HepG2 (cell line): ENCODE data around the gene SH2D3A. TPM values are rescaled to one million over a fixed set of nuclear protein-coding genes. Genes with fewer than 3 reads are reported as not detected.

Source experiments
- BORCS8-MEF2B ChIP-seq: sonication (generic); formaldehyde crosslinking; IDR thresholded peaks from 2 replicates; pipeline ENCODE4 v1.8.0; 2022; ENCODE audit warnings: mild to moderate bottlenecking, missing genetic modification reagents
- DMTF1 ChIP-seq: sonication (generic); formaldehyde crosslinking; IDR thresholded peaks from 2 replicates; pipeline ENCODE4 v1.4.0; 2020; ENCODE audit warnings: mild to moderate bottlenecking, missing genetic modification reagents
- FOXC1 ChIP-seq: sonication (generic); formaldehyde crosslinking; IDR thresholded peaks from 2 replicates; pipeline ENCODE4 v1.8.0; 2022; ENCODE audit warnings: mild to moderate bottlenecking, missing genetic modification reagents, borderline replicate concordance
- GMEB2 ChIP-seq: IDR thresholded peaks from 2 replicates; pipeline ENCODE4 v1.6.1; 2016; ENCODE audit warnings: missing biosample characterization, missing genetic modification reagents, low read depth
- HNF1A ChIP-seq, 2 experiments: sonication (generic) in 1 of 2; formaldehyde crosslinking in 1 of 2; IDR thresholded peaks; 2 replicates each; pipeline versions ENCODE4 v1.4.0 to v1.6.1; 2016 to 2020; ENCODE audit warnings: borderline replicate concordance in 1 of 2, low read depth in 1 of 2, mild to moderate bottlenecking in 1 of 2, missing genetic modification reagents in 1 of 2
- SIN3B ChIP-seq: fragments of 150-350 bp; IDR thresholded peaks from 2 replicates; pipeline ENCODE4 v1.6.1; 2014; ENCODE audit warnings: low read length
- SNAI1 ChIP-seq: sonication (generic); formaldehyde crosslinking; IDR thresholded peaks from 2 replicates; pipeline ENCODE4 v1.5.0; 2020; ENCODE audit warnings: mild to moderate bottlenecking, missing genetic modification reagents, borderline replicate concordance
- TBP ChIP-seq: sonication (generic); formaldehyde crosslinking; IDR thresholded peaks from 2 replicates; pipeline ENCODE4 v1.5.0; 2020; ENCODE audit warnings: missing genetic modification reagents
- TFDP1 ChIP-seq: IDR thresholded peaks from 2 replicates; pipeline ENCODE4 v1.6.1; 2016; ENCODE audit warnings: missing compliant biosample characterization, missing genetic modification reagents, borderline replicate concordance
- TMF1 ChIP-seq: sonication (generic); formaldehyde crosslinking; IDR thresholded peaks from 2 replicates; pipeline ENCODE4 v1.8.1; 2022; ENCODE audit warnings: low read depth, missing genetic modification reagents
- TSC22D2 ChIP-seq: sonication (generic); formaldehyde crosslinking; IDR thresholded peaks from 2 replicates; pipeline ENCODE4 v1.5.1; 2020; ENCODE audit warnings: missing genetic modification reagents, mild to moderate bottlenecking, borderline replicate concordance
- ZFAT ChIP-seq: sonication (generic); formaldehyde crosslinking; conservative IDR thresholded peaks from 2 replicates; pipeline ENCODE4 v1.8.1; 2023; ENCODE audit warnings: missing genetic modification reagents, inconsistent platforms
- ZKSCAN8 ChIP-seq: IDR thresholded peaks from 2 replicates; pipeline ENCODE4 v1.6.1; 2016; ENCODE audit warnings: borderline replicate concordance, missing genetic modification reagents, missing compliant biosample characterization
- ZNF225 ChIP-seq: sonication (generic); formaldehyde crosslinking; IDR thresholded peaks from 2 replicates; pipeline ENCODE4 v1.4.0; 2020; ENCODE audit warnings: mild to moderate bottlenecking, missing genetic modification reagents
- ZNF232 ChIP-seq: sonication (generic); formaldehyde crosslinking; IDR thresholded peaks from 2 replicates; pipeline ENCODE4 v1.4.0; 2020; ENCODE audit warnings: missing genetic modification reagents, borderline replicate concordance
- ZNF33A ChIP-seq: sonication (generic); formaldehyde crosslinking; IDR thresholded peaks from 2 replicates; pipeline ENCODE4 v1.5.1; 2020; ENCODE audit warnings: missing genetic modification reagents, mild to moderate bottlenecking, moderate library complexity, borderline replicate concordance
- ZNF605 ChIP-seq: sonication (generic); formaldehyde crosslinking; IDR thresholded peaks from 2 replicates; pipeline ENCODE4 v1.8.0; 2022; ENCODE audit warnings: mild to moderate bottlenecking, missing genetic modification reagents
- ZSCAN5A ChIP-seq: sonication (generic); formaldehyde crosslinking; IDR thresholded peaks from 2 replicates; pipeline ENCODE4 v1.8.0; 2022; ENCODE audit warnings: mild to moderate bottlenecking, missing genetic modification reagents, borderline replicate concordance
- polyA plus RNA-seq, 8 experiments: library from polyadenylated mRNA; depleted of rRNA in 3 of 8; stranded (reverse) in 7 of 8; unstranded in 1 of 8; fragments of >200 nt; fragmentation: Illumina TruSeq in 4 of 8; extraction: Trizol in 4 of 8; gene quantifications; 2 replicates each; pipeline versions ENCODE4 v1.2.1 to v1.2.3, GENCODE V29; 2011 to 2016; ENCODE audit warnings: low read depth in 4 of 8, missing spikeins in 1 of 8, mixed read lengths in 1 of 8; ENCODE audit not compliant: insufficient read depth in 1 of 8
- total RNA-seq, 5 experiments: library from RNA; depleted of rRNA; stranded (reverse); fragments of >200 nt; fragmentation: Illumina TruSeq; extraction: Trizol; gene quantifications; 2 replicates each; pipeline ENCODE4 v1.2.3, GENCODE V29; 2016; ENCODE audit warnings: low read depth in 1 of 5

The SH2D3A gene
- total and polyA plus RNA-seq, 2 of the 13 experiments (the other 11 are each of a cell fraction or from before 2014, with no cell fraction given): 1.0 to 2.2 TPM

GRCh38 chr19:6730153-6730804 lies 37.0 kb downstream of the SH2D3A start (continued):
- TF ChIP-seq HNF1A (IDR thresholded peaks at IDR 0.05; ENCODE audit: low read depth): peak; percentile 41; the same call in 1 of the 2 replicates
- TF ChIP-seq HNF1A (CRISPR knock-in tag; IDR thresholded peaks at IDR 0.05; ENCODE audit: borderline replicate concordance): peak; percentile 82; the same call in 1 of the 2 replicates
- no peak for TF ChIP-seq ZNF605 (CRISPR knock-in tag)
- no peak for TF ChIP-seq ZKSCAN8 (CRISPR knock-in tag)
- TF ChIP-seq SIN3B: 0 out of 2 replicates have a peak, but pooled peaks have one; percentile 30
- no peak for TF ChIP-seq ZSCAN5A (CRISPR knock-in tag)
- TF ChIP-seq ZNF232 (CRISPR knock-in tag): no peak
- TF ChIP-seq ZNF225: no peak; the same call in 1 of the 2 replicates
- no peak for TF ChIP-seq ZNF33A
- no peak for TF ChIP-seq TSC22D2
- TF ChIP-seq TMF1 (CRISPR knock-in tag): no peak
- no peak for TF ChIP-seq ZFAT
- TF ChIP-seq FOXC1 (CRISPR knock-in tag): no peak
- TF ChIP-seq SNAI1: no peak
- TF ChIP-seq TFDP1 (CRISPR knock-in tag): peak; percentile 82
- no peak for TF ChIP-seq TBP (CRISPR knock-in tag)
- no peak for TF ChIP-seq BORCS8-MEF2B (CRISPR knock-in tag)
- no peak for TF ChIP-seq GMEB2 (CRISPR knock-in tag)
- TF ChIP-seq DMTF1 (CRISPR knock-in tag): no peak
